HG03354 (cell line): Measurements from ENCODE around the gene HMGXB4.
A peak's percentile ranks its signal among the peaks of the same experiment; 100 is the strongest.
"Not testable (repeated sequence)": the region's sequence is repeated elsewhere in the genome, so short reads cannot be mapped to it uniquely, and the experiment has no call there.

Source experiments
- ATAC-seq: cut with Tn5 transposase; IDR thresholded peaks from one replicate; pipeline ENCODE4 v1.9.1; 2021; ENCODE audit warnings: mild to moderate bottlenecking; ENCODE audit not compliant: unreplicated experiment, poor library complexity, severe bottlenecking

HMGXB4 gene, protein sequence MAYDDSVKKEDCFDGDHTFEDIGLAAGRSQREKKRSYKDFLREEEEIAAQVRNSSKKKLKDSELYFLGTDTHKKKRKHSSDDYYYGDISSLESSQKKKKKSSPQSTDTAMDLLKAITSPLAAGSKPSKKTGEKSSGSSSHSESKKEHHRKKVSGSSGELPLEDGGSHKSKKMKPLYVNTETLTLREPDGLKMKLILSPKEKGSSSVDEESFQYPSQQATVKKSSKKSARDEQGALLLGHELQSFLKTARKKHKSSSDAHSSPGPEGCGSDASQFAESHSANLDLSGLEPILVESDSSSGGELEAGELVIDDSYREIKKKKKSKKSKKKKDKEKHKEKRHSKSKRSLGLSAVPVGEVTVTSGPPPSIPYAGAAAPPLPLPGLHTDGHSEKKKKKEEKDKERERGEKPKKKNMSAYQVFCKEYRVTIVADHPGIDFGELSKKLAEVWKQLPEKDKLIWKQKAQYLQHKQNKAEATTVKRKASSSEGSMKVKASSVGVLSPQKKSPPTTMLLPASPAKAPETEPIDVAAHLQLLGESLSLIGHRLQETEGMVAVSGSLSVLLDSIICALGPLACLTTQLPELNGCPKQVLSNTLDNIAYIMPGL

DNA sequence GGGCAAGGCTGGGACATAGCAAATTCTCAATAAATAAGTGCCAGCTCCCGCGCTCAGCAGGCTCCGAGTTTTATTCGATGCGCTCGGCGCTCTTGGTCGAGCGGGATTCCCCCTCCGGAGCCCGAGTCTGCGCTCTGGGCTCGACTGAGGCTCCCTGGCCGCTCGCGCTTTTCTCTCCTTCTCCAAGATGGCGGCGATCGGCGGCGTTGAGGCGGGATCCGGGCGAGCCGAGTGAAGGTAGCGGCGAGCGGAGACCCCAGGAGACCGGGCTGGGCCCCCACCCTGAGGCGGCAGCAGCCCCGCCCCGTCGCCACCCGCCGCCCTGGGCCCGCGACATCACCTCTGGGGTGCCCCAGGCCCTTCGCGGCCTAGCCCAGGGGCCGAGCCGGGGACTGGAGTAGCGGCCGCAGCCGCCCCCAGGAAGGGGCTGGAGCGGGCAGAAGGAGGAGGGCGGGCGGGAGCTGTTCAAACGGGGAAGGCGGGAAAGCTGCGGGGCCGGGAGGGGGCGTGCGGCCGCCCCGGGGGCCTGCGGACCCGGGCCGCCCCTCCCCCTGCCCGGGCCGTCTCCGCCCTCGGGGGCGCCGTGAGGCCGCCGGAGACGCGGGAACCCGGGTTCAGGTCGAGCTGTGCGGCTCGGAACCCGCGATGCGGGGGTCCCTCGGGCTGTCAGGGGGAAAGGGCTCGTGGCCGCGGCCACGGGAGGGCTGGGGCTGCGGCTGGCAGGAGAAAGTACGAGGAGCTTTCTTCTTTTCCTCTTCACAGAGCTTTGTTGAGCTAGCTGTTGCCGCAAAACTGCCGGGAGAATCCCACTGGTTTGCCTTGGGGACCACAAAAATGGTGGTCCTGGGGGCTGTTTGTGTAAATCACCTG lies at the start of gene HMGXB4:
Gene HMGXB4, plus strand, starts transcription at position 173 of the 870 bp plus-strand sequence. CDS start 4,898 bp downstream, outside the sequence.
- peak; percentile 89 for ATAC-seq

- no peak for ATAC-seq
These were observed 49.3 kb upstream of the HMGXB4 start for GRCh38 chr22:35208003-35208402.

- no peak for ATAC-seq
These were observed 48.1 kb upstream of the HMGXB4 start for GRCh38 chr22:35209203-35209602.

DNA sequence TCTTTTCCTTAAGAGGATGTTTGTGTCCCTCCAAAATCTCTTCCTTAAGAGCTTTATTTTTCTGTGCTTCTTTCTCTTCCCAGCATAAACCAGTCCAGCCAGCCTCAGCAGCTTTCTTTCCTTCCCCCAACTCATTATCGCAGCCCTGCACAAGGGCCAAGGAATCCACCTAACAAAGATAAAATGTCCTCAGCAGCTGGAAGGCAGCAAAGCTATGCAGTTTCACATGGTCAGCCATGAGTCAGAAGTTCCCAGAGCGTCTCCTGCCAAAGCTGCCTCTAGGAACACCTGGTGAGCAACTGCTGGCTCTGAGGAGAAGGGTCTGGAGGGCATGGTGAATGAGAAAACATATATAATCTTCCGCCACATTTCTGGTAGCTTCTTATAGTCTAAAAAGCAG lies 45.3 kb upstream of the HMGXB4 start:
- ATAC-seq, result no peak

- ATAC-seq, result no peak
These were observed 44.3 kb upstream of the HMGXB4 start for GRCh38 chr22:35212996-35213395.

DNA sequence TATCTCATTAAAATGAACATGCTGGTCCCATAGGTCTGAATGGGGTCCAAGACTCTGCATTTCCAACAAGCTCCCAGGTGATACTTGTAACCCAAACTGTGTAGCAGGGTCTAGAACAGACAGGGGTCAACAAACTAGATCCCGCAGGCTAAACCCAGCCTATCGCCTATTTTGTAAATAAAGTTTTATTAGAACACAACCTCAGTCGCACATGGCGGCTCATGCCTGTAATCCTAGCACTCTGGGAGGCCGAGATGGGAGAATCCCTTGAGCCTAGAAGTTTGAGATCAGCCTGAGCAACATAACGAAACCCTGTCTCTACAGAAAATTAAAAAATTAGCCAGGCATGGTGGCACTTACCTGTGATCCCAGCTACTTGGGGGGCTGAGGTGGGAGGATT lies 42.3 kb upstream of the HMGXB4 start:
- no peak for ATAC-seq

GRCh38 chr22:35215993-35216392 lies 41.3 kb upstream of the HMGXB4 start:
- no peak for ATAC-seq

GRCh38 chr22:35217527-35217926 lies 39.8 kb upstream of the HMGXB4 start:
- ATAC-seq, result no peak

DNA sequence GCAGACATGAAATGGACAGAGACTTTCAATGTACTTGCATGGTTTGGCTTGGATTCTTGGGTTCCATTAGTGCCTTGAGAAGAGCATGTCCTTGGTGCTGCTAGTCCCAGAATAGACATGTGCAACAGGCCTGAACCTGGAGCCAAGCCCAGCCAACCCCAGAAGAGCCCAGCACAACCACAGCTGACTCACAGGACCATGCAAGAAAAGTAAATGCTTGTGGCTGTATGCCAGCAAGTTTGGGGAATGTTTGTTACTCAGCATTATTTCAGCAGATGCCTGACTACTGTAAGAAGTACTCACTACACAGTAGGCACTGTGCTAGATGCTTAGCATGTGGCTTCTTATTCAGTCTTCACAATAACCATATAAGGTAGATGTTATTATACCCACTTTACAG lies 39.2 kb upstream of the HMGXB4 start:
- no peak for ATAC-seq

GRCh38 chr22:35219012-35219411 lies 38.3 kb upstream of the HMGXB4 start:
- no peak for ATAC-seq

DNA sequence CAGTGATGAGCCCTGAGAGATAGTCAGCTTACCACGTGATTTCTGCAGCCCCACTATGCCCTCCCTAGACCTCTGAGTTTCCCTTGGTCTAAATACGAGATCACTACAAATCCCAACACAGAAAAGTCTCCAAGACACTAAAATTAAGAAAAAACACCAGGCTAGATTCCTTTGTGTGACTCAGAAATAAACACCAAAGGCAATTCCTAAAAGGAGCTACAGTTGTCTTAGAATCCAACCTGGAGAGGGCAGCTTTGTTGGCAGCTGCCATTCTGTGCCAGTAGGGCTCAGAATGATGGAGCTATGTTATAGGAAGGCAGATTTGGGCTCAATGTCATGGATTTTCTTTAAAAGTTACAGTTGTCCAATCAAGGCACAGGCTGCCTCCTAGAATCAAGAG lies 37.1 kb upstream of the HMGXB4 start:
- ATAC-seq, result no peak

DNA sequence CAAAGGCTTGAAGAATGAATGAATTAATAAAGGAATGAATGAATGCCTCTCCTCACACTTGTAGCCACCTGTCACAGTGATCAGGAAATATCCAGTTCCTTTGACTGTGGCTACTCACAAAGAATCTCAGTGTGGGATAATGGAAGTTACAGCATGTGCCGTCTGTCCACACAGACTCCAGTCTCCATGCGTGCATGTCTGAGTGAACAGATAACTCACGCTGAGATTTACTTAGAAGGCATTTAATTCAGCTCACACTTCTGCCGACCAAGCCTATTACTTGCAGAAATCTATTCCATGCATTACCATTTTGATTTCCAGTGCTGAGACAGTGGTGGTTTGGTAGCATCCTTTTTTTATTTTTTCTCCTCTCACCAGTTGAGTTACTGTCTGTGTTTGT lies 32.3 kb upstream of the HMGXB4 start:
- ATAC-seq, result no peak

- ATAC-seq, result no peak
These were observed 30.2 kb upstream of the HMGXB4 start for GRCh38 chr22:35226958-35227647.

GRCh38 chr22:35229865-35230264 lies 27.4 kb upstream of the HMGXB4 start:
- no peak for ATAC-seq

- ATAC-seq, result no peak
These were observed 26.9 kb upstream of the HMGXB4 start for GRCh38 chr22:35230417-35230816.

DNA sequence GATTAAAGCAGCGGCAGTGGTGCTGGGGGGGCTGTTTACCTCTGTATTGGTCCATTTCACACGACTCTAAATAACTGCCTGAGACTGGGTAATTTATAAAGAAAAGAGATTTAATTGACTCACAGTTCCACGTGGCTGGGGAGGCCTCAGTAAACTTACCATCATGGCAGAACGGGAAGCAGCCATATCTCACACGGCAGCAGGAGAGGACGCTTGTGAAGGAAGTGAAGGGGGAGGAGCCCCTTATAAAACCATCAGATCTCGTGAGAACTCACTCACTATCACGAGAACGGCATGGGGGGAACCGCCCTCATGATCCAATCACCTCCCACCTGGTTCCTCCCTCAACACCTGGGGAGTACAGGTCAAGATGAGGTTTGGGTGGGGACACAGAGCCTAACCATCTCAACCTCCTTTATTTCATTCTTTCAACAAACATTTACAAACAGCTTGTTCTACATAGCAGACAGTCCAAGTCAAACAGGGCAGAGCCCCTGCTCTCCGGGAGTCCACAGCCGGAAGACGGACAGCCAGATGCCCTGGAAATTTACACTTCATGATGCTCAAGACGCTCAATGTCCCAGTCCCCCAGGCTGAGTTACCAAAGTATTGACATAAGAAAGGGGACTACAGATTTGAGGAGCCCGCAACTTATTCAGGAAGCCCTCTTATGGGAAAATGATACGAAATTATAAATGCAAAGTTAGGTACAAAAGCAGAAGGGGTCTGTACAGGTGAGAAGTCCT lies 26.3 kb upstream of the HMGXB4 start:
- ATAC-seq, result no peak

GRCh38 chr22:35231585-35232084 lies 25.7 kb upstream of the HMGXB4 start:
- peak; percentile 59 for ATAC-seq

GRCh38 chr22:35238749-35239148 lies 18.5 kb upstream of the HMGXB4 start:
- ATAC-seq, result not testable (repeated sequence)

- not testable (repeated sequence) for ATAC-seq
These were observed 12.8 kb upstream of the HMGXB4 start for GRCh38 chr22:35244507-35244906.
